Right lobe of liver (tissue), 4 donors: ENCODE data around the gene PLK1.

ENCODE experiments used
- POLR2A ChIP-seq: fragments of 450-650 bp; IDR thresholded peaks from one replicate; pipeline ENCODE4 v1.6.1; 2017; ENCODE audit warnings: antibody characterized with exemption, mild to moderate bottlenecking
- TF ChIP-seq, protein P1 (sequence below), 4 donors: fragments of 200-600 bp in 3 of 4; fragments of 450-650 bp in 1 of 4; IDR thresholded peaks; one replicate each; pipeline versions ENCODE4 v1.5.1 to v1.8.0; 2016 to 2022; ENCODE audit warnings: antibody characterized with exemption in 4 of 4, mild to moderate bottlenecking in 2 of 4
- donor health status: DM: no; HTN: no; CAD: no.
- donor health status: DM: no; HTN: no; CAD: no.
- donor health status: DM: no; HTN: yes; CAD: no.

GRCh38 chr16:23640615-23640930 lies 38.1 kb upstream of the PLK1 start:
- TF ChIP-seq, protein P1, sequence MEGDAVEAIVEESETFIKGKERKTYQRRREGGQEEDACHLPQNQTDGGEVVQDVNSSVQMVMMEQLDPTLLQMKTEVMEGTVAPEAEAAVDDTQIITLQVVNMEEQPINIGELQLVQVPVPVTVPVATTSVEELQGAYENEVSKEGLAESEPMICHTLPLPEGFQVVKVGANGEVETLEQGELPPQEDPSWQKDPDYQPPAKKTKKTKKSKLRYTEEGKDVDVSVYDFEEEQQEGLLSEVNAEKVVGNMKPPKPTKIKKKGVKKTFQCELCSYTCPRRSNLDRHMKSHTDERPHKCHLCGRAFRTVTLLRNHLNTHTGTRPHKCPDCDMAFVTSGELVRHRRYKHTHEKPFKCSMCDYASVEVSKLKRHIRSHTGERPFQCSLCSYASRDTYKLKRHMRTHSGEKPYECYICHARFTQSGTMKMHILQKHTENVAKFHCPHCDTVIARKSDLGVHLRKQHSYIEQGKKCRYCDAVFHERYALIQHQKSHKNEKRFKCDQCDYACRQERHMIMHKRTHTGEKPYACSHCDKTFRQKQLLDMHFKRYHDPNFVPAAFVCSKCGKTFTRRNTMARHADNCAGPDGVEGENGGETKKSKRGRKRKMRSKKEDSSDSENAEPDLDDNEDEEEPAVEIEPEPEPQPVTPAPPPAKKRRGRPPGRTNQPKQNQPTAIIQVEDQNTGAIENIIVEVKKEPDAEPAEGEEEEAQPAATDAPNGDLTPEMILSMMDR (IDR thresholded peaks at IDR 0.05): no peak
- no peak for TF ChIP-seq POLR2A
